ENCODE data around the gene CCDC183.
"Not testable (repeated sequence)": the region's sequence is repeated elsewhere in the genome, so short reads cannot be mapped to it uniquely, and the experiment has no call there.

CCDC183 gene

GRCh38 chr9:136760424-136760823 is 35.7 kb upstream of the CCDC183 start:
- in situ Hi-C loops (cut with MboI; ENCODE audit: low sequenced_read_pairs) = no loop called here

- in situ Hi-C loops (cut with MboI; ENCODE audit: low sequenced_read_pairs) = not testable (repeated sequence)
These were observed 35.1 kb upstream of the CCDC183 start for GRCh38 chr9:136760834-136761544.

- in situ Hi-C loops (cut with MboI; ENCODE audit: low sequenced_read_pairs) = no loop called here
These were observed 34.6 kb upstream of the CCDC183 start for GRCh38 chr9:136761545-136761981.

GRCh38 chr9:136762221-136762691 is 33.9 kb upstream of the CCDC183 start:
- in situ Hi-C loops (cut with MboI; ENCODE audit: low sequenced_read_pairs) = no loop called here

- in situ Hi-C loops (cut with MboI; ENCODE audit: low sequenced_read_pairs) = no loop called here
These were observed 33.1 kb upstream of the CCDC183 start for GRCh38 chr9:136762915-136763648.

GRCh38 chr9:136763649-136764035 is 32.5 kb upstream of the CCDC183 start:
- in situ Hi-C loops (cut with MboI; ENCODE audit: low sequenced_read_pairs) = no loop called here

- in situ Hi-C loops (cut with MboI; ENCODE audit: low sequenced_read_pairs) = no loop called here
These were observed 31.7 kb upstream of the CCDC183 start, which contains the start of gene LCN15 for GRCh38 chr9:136764301-136764891. TSS of gene LCN15 (minus strand) at chr9:136764518. CDS start at chr9:136764488, 30 bp downstream.

GRCh38 chr9:136765041-136765440 is 31.1 kb upstream of the CCDC183 start:
- in situ Hi-C loops (cut with MboI; ENCODE audit: low sequenced_read_pairs) = no loop called here

GRCh38 chr9:136765745-136766409 is 30.3 kb upstream of the CCDC183 start:
- in situ Hi-C loops (cut with MboI; ENCODE audit: low sequenced_read_pairs) = not testable (repeated sequence)

- in situ Hi-C loops (cut with MboI; ENCODE audit: low sequenced_read_pairs) = not testable (repeated sequence)
These were observed 29.6 kb upstream of the CCDC183 start for GRCh38 chr9:136766410-136767120.

- in situ Hi-C loops (cut with MboI; ENCODE audit: low sequenced_read_pairs) = no loop called here
These were observed 26.4 kb upstream of the CCDC183 start for GRCh38 chr9:136769710-136770191.

- in situ Hi-C loops (cut with MboI; ENCODE audit: low sequenced_read_pairs) = no loop called here
These were observed 24.2 kb upstream of the CCDC183 start for GRCh38 chr9:136771907-136772415.

GRCh38 chr9:136773386-136774044 is 22.6 kb upstream of the CCDC183 start:
- in situ Hi-C loops (cut with MboI; ENCODE audit: low sequenced_read_pairs) = no loop called here

GRCh38 chr9:136774416-136775045 is 21.6 kb upstream of the CCDC183 start:
- in situ Hi-C loops (cut with MboI; ENCODE audit: low sequenced_read_pairs) = no loop called here

GRCh38 chr9:136775191-136775590 is 20.9 kb upstream of the CCDC183 start:
- in situ Hi-C loops (cut with MboI; ENCODE audit: low sequenced_read_pairs) = no loop called here

GRCh38 chr9:136776947-136777346 is 19.2 kb upstream of the CCDC183 start:
- in situ Hi-C loops (cut with MboI; ENCODE audit: low sequenced_read_pairs) = no loop called here

- in situ Hi-C loops (cut with MboI; ENCODE audit: low sequenced_read_pairs) = no loop called here
These were observed 18.8 kb upstream of the CCDC183 start for GRCh38 chr9:136777359-136777758.

GRCh38 chr9:136779808-136780207 is 16.3 kb upstream of the CCDC183 start:
- in situ Hi-C loops (cut with MboI; ENCODE audit: low sequenced_read_pairs) = no loop called here

- in situ Hi-C loops (cut with MboI; ENCODE audit: low sequenced_read_pairs) = no loop called here
These were observed 13.7 kb upstream of the CCDC183 start for GRCh38 chr9:136782452-136782851.
